Measurements from ENCODE around the gene KRT36. TPM values are rescaled to one million over a fixed set of nuclear protein-coding genes. Genes with fewer than 3 reads are reported as not detected.

Gene KRT36
- total RNA-seq, 1 donor from 2014 or later: not detected

DNA sequence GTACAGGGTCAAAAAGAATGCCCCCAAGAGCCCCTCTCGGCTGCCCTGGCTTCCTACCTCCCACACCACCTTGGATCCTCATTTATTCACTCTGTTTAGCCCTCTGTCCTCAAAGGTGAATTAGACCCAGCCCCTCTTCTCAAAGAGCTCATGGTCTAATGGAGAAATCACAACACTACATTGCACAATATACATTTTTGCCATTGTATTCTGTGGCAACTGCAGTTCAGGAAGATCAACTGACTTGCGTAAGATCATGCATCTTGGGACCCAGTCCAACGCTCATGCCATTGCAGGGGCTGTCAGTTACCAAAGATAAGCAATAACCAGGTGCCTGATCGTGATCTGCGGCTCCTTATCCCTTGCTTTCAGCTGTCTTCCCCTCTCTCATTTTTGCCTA, 50.3 kb downstream of the KRT36 start:
- Mint-ChIP-seq H3K9me3 (no peaks in the 10 kb centered on the region), H3K27ac (no peak overlapping the region), H3K36me3 (ENCODE audit: low read depth) (no peaks in the 10 kb centered on the region), H3K27me3 (peaks cover 20% of the 10 kb centered on the region), H3K4me3 (no peak overlapping the region), H3K4me1 (no peaks in the 10 kb centered on the region)
- no peak for DNase-seq
- TF ChIP-seq, protein P1, sequence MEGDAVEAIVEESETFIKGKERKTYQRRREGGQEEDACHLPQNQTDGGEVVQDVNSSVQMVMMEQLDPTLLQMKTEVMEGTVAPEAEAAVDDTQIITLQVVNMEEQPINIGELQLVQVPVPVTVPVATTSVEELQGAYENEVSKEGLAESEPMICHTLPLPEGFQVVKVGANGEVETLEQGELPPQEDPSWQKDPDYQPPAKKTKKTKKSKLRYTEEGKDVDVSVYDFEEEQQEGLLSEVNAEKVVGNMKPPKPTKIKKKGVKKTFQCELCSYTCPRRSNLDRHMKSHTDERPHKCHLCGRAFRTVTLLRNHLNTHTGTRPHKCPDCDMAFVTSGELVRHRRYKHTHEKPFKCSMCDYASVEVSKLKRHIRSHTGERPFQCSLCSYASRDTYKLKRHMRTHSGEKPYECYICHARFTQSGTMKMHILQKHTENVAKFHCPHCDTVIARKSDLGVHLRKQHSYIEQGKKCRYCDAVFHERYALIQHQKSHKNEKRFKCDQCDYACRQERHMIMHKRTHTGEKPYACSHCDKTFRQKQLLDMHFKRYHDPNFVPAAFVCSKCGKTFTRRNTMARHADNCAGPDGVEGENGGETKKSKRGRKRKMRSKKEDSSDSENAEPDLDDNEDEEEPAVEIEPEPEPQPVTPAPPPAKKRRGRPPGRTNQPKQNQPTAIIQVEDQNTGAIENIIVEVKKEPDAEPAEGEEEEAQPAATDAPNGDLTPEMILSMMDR (IDR thresholded peaks at IDR 0.05): no peak
- ChIA-PET CTCF (no interaction called here), POLR2A (no interaction called here)
- no peak for ATAC-seq (ENCODE audit: low read depth)
- intact Hi-C loops (cut with micrococcal nuclease): no loop called here

DNA sequence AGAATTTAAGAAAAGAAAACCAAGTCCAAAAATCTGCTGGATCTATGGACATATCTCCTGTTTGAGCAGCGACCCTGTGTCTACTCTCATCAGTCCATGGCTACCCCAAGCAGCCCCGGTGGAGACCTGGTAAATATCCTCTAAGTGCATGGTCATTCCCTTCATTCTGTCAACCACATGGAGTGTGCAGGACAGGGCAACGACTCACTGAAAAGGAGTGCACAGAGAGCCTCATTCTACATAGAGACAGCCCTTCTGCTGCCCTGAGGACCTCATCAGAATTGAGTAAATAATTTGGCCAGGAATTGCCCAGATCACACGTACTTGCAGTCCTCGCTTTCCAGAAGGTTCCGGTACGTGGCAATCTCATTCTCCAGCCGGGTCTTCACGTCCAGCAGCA, 51.9 kb downstream of the KRT36 start:
- DNase-seq (no peak), ATAC-seq (ENCODE audit: low read depth) (no peak)
- H3K4me1 Mint-ChIP-seq: no peaks in the 10 kb centered on the region
- no peak overlapping the region for H3K27ac Mint-ChIP-seq
- intact Hi-C loops (cut with micrococcal nuclease): no loop called here
- no peaks in the 10 kb centered on the region for H3K36me3 Mint-ChIP-seq (ENCODE audit: low read depth)
- ChIA-PET POLR2A (no interaction called here), CTCF (no interaction called here)
- H3K27me3 Mint-ChIP-seq: peaks cover 19% of the 10 kb centered on the region
- TF ChIP-seq, protein P1 (IDR thresholded peaks at IDR 0.05): no peak
- H3K4me3 Mint-ChIP-seq: no peak overlapping the region
- H3K9me3 Mint-ChIP-seq: no peaks in the 10 kb centered on the region

DNA sequence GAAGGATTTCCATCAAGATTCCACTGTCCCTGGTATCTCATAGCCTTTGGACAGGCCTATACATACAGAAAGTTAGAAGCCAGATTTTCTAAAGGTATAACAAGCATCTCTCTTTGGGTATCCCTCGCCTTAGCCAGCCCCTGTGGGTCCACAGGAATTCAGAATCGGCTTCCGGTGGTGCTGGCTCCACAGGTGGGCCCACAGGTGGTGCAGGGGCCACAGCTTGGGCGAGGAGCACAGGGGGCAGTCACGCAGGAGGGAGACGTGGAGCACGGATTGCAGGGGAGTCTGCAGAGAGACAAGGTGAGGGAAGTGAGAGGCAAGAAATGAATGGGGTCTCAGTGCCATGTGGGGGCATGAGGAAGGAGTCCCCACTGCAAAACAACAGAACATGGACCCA, 52.5 kb downstream of the KRT36 start:
- intact Hi-C loops (cut with micrococcal nuclease): no loop called here
- CTCF ChIA-PET: no interaction called here
- no peak overlapping the region for H3K27ac Mint-ChIP-seq
- H3K27me3 Mint-ChIP-seq: peaks cover 14% of the 10 kb centered on the region
- POLR2A ChIA-PET: no interaction called here
- no peaks in the 10 kb centered on the region for H3K4me1 Mint-ChIP-seq
- no peak for ATAC-seq (ENCODE audit: low read depth)
- no peaks in the 10 kb centered on the region for H3K9me3 Mint-ChIP-seq
- no peak overlapping the region for H3K4me3 Mint-ChIP-seq
- no peak for DNase-seq
- TF ChIP-seq, protein P1 (IDR thresholded peaks at IDR 0.05): no peak
- no peaks in the 10 kb centered on the region for H3K36me3 Mint-ChIP-seq (ENCODE audit: low read depth)

Other genes starting within 250 kb of the KRT36 start
- not detected in 2 replicates for gene KRTAP9-4, start 240.2 kb downstream of the KRT36 start, total RNA-seq
- not detected in 2 replicates for gene KRTAP9-9, start 234.5 kb downstream of the KRT36 start, total RNA-seq
- gene KRTAP9-6, start 224.5 kb downstream of the KRT36 start, total RNA-seq: not detected in 2 replicates
- not detected in 2 replicates for gene KRTAP9-7, start 214.2 kb downstream of the KRT36 start, total RNA-seq
- not detected in 2 replicates for gene KRTAP29-1, start 187.1 kb downstream of the KRT36 start, total RNA-seq
- gene KRTAP16-1, start 180.6 kb downstream of the KRT36 start, total RNA-seq: not detected in 2 replicates
- gene KRTAP17-1, start 174.2 kb downstream of the KRT36 start, total RNA-seq: not detected in 2 replicates
- not detected in 2 replicates for gene KRT33A, start 139.1 kb downstream of the KRT36 start, total RNA-seq
- gene KRT33B, start 120.1 kb downstream of the KRT36 start, total RNA-seq: not detected in 2 replicates
- not detected in 2 replicates for gene KRT34, start 107.6 kb downstream of the KRT36 start, total RNA-seq
- gene KRT31, start 92.3 kb downstream of the KRT36 start, total RNA-seq: not detected in 2 replicates
- not detected in 2 replicates for gene KRT37, start 65.3 kb downstream of the KRT36 start, total RNA-seq
- not detected in 2 replicates for gene KRT38, start 48.9 kb downstream of the KRT36 start, total RNA-seq
- not detected in 2 replicates for gene KRT32, start 22.5 kb downstream of the KRT36 start, total RNA-seq
- not detected in 2 replicates for gene KRT35, start 8.8 kb downstream of the KRT36 start, total RNA-seq
- gene KRT13, start 15.7 kb upstream of the KRT36 start, total RNA-seq: not detected in 2 replicates
- not detected in 2 replicates for gene KRT15, start 29.0 kb upstream of the KRT36 start, total RNA-seq
- gene KRT19, start 38.4 kb upstream of the KRT36 start, total RNA-seq: not detected in 2 replicates
- not detected in 2 replicates for gene KRT9, start 82.1 kb upstream of the KRT36 start, total RNA-seq
- not detected in 2 replicates for gene KRT14, start 97.0 kb upstream of the KRT36 start, total RNA-seq
- not detected in 2 replicates for gene KRT16, start 122.9 kb upstream of the KRT36 start, total RNA-seq
- not detected in 2 replicates for gene KRT17, start 134.7 kb upstream of the KRT36 start, total RNA-seq
- 843 and 900 TPM in 2 replicates for gene EIF1, start 199.0 kb upstream of the KRT36 start, total RNA-seq
- gene GAST, start 222.4 kb upstream of the KRT36 start, total RNA-seq: not detected in 2 replicates
- 0.10 and 0.11 TPM in 2 replicates for gene HAP1, start 244.7 kb upstream of the KRT36 start, total RNA-seq